ENCODE results near the gene ATP2B3.

- TF ChIP-seq CEBPB (IDR thresholded peaks at IDR 0.05) (no peak), RAD21 (IDR thresholded peaks at IDR 0.05; ENCODE audit: low read depth) (no peak), ZBTB7A (IDR thresholded peaks at IDR 0.05; ENCODE audit: low read depth) (no peak), REST (IDR thresholded peaks at IDR 0.05; ENCODE audit: low read depth) (no peak), MAX (IDR thresholded peaks at IDR 0.05) (no peak), CREB1 (IDR thresholded peaks at IDR 0.05; ENCODE audit: low read depth) (no peak), EP300 (IDR thresholded peaks at IDR 0.05; ENCODE audit: borderline replicate concordance) (no peak), TEAD4 (IDR thresholded peaks at IDR 0.05) (no peak)
These were observed 111.2 kb downstream of the ATP2B3 start for GRCh38 chrX:153628665-153629064.

Measured in Ishikawa (cell line).